Activated naive CD4-positive, alpha-beta T cell treated with anti-CD3 and anti-CD28 coated beads, Interleukin-2, amount 10 ng/mL, durations not matched to agents 7 days and 5 days (primary cell): ENCODE data around the gene LTC4S.

Experiments used
- CTCF ChIA-PET: fragments of 350-600 bp; sonication (Branson Sonifier 250); formaldehyde crosslinking; loops from one replicate; lab custom pipeline; 2021; ENCODE audit warnings: antibody characterized with exemption; lab: Charles Lee
- DNase-seq: peaks from one replicate; pipeline ENCODE4 v3.0.0-alpha.2; 2020
- H3K27ac Mint-ChIP-seq: one replicate; pipeline ENCODE4 v1.8.0; 2021; ENCODE audit warnings: mild to moderate bottlenecking, moderate library complexity, mixed read lengths
- H3K27me3 Mint-ChIP-seq: one replicate; pipeline ENCODE4 v1.8.0; 2021; ENCODE audit warnings: mild to moderate bottlenecking, mixed read lengths
- H3K36me3 Mint-ChIP-seq: one replicate; pipeline ENCODE4 v1.8.0; 2021; ENCODE audit warnings: mixed read lengths
- H3K4me1 Mint-ChIP-seq: one replicate; pipeline ENCODE4 v1.8.0; 2021; ENCODE audit warnings: mixed read lengths
- H3K4me3 Mint-ChIP-seq: one replicate; pipeline ENCODE4 v1.8.0; 2021; ENCODE audit warnings: mild to moderate bottlenecking, moderate library complexity, mixed read lengths
- H3K9me3 Mint-ChIP-seq: one replicate; pipeline ENCODE4 v1.8.0; 2021; ENCODE audit warnings: mixed read lengths

Gene LTC4S

DNA sequence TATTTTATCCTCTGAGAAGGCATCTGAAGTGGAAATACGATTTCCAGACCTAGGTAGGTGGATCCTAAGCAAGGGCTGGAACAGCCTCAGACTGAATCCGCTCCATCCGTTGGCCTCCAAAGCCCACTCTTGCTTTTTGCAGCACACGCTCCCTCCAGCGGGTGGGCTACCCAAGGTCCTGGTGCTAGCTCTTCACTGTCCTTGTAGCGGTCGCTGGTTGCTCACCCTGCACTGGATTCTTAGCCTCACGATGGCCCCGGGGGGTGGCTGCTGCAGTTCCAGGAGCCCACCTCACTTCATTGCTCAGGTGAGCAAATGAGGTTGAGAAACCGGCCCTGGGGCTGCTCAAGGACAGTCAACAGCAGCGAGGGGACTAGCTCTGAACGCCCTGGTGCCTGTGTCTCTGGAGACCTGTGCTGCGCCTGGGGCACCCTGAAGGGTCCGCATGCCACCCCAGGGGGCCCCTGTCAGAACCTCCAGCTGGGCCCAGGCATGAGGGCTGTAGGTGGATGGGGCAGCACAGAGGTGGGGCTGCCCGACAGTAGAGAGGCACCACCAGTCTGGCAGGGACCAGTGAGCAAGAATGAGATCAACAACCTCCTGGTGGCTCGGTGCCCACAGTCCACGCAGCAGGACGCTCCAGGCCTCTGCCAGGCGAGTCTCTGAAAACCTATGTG, 8.6 kb downstream of the LTC4S start:
- Mint-ChIP-seq H3K4me3 (no peak overlapping the region), H3K36me3 (peaks cover 14% of the 10 kb centered on the region), H3K9me3 (no peaks in the 10 kb centered on the region), H3K27ac (no peak overlapping the region), H3K27me3 (peaks cover 4% of the 10 kb centered on the region), H3K4me1 (peaks cover 28% of the 10 kb centered on the region)
- CTCF ChIA-PET, result interaction anchor here (0.7 to 3.6 kb wide), 17 partner anchors 9 to 288 kb away, joined by 3 to 36 read pairs (median 5); partner anchors contain the start of genes SQSTM1 and TBC1D9B
- no peak for DNase-seq

DNA sequence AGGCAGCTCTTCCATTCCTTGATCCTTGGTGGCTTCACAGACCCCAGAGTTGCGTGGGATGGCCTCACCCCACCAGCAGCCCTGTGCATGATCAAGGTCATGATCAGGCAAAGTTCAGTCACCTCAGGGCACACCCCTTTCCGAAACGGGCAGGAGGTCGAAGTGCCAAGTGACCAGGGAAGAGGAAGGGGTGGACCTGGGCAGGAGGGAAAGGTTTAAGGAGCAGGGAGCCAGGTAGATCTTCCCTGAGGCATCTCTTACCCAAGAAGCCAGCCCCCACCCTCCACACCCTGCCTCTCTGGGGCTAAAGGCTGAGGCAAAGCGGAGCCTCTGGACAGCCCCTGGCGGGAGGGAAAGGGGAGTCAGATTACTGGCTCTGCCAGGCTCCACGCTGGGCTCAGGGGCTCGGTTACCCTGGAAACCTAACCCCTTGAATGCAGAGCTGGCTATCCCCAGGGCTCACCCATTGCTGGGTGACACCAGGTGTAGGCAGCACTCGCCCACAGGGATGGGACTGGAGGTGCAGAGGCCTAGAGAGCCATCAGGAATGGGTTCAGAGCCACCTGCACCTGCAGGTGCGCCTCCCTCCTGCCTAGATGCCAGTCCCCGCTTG, 9.3 kb downstream of the LTC4S start:
- H3K9me3 Mint-ChIP-seq, result no peaks in the 10 kb centered on the region
- peaks cover 4% of the 10 kb centered on the region for H3K27me3 Mint-ChIP-seq
- no peak overlapping the region for H3K4me3 Mint-ChIP-seq
- CTCF ChIA-PET, result interaction anchor here (1.2 to 3.6 kb wide), 9 partner anchors 8 to 288 kb away, joined by 4 to 36 read pairs (median 12); partner anchors contain the start of genes SQSTM1 and TBC1D9B
- DNase-seq, result no peak
- no peak overlapping the region for H3K27ac Mint-ChIP-seq
- peaks cover 29% of the 10 kb centered on the region for H3K4me1 Mint-ChIP-seq
- peaks cover 11% of the 10 kb centered on the region for H3K36me3 Mint-ChIP-seq

DNA sequence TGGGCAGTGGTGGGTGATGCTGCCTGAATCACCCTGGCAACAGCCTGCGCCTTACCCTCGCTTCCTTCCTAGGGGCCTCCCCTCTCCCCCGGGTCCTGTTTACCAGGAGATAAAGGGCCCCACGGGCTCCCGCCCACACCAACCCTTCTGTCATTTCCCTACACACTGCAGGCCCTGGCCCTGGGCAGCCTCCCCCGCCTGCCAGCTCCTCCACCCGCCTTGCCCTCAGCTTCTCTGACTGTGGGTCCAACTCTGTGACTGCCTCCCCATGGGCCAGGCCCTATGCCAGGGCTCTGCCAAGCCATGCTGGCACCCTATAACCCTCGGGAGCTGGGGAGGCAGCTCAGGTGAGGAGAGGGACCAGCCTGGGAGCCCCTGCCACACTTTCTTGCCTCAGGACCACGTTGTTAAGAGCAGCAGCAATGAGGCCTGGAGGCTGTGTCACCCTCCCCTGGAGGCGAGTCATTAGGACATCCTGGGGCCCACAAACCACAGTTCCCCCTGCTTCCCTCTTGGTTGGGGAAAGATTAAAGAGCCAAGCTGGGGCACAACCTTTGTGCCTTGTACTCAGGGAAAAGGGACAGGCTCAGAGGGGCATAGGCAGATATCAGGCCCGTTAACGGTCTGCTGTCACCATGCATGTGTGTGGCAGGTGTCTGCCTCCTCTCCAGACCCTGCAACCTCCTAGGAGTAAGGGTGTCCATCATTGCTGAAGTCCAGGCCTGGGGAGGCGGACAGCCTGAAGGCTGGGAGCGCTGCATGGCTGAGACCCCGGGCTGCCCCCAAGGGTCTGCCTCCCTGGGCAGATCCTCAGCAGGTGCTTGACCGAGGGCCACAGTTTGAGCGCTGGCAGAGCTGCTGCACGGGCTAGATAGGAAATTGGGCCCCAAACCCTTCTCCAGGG, 10.1 kb downstream of the LTC4S start:
- peak; percentile 43 for DNase-seq

DNA sequence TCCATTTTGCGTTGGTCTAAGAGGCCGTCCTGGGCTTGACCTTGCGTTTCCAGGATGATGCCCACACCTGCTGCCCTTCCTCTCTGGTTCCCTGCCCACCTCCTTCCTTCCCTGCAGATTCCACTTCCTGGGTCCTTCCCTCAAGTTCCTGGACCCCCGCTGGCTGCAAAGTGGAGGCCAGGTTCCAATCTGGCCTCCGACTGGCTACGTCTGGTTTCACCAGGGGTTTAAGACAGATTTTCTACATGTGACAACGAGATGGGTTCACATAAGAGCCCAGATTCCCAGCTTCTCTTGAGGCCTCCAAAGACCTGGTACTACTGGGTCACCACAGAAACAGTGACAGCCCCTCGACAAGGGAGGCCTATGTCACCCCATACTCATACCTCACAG, 10.8 kb downstream of the LTC4S start:
- Mint-ChIP-seq H3K27ac (peak overlapping the region; percentile 89), H3K36me3 (peaks cover 7% of the 10 kb centered on the region), H3K4me3 (peak overlapping the region; percentile 85), H3K9me3 (no peaks in the 10 kb centered on the region), H3K27me3 (peaks cover 4% of the 10 kb centered on the region), H3K4me1 (peaks cover 31% of the 10 kb centered on the region)
- DNase-seq, result no peak
- CTCF ChIA-PET, result interaction anchor here (0.6 to 3.6 kb wide), 3 partner anchors 16 to 205 kb away, joined by 3 to 12 read pairs (median 12); partner anchors contain the start of gene SQSTM1

More for the DNA sequence above, 10.1 kb downstream of the LTC4S start:
- H3K4me1 Mint-ChIP-seq, result peaks cover 31% of the 10 kb centered on the region
- CTCF ChIA-PET, result interaction anchor here (0.6 to 3.6 kb wide), 5 partner anchors 16 to 287 kb away, joined by 3 to 16 read pairs (median 12); partner anchors contain the start of gene SQSTM1
- H3K27ac Mint-ChIP-seq, result peak overlapping the region; percentile 44
- H3K4me3 Mint-ChIP-seq, result peak overlapping the region; percentile 85
- H3K36me3 Mint-ChIP-seq, result peaks cover 11% of the 10 kb centered on the region
- no peaks in the 10 kb centered on the region for H3K9me3 Mint-ChIP-seq
- peaks cover 4% of the 10 kb centered on the region for H3K27me3 Mint-ChIP-seq

DNA sequence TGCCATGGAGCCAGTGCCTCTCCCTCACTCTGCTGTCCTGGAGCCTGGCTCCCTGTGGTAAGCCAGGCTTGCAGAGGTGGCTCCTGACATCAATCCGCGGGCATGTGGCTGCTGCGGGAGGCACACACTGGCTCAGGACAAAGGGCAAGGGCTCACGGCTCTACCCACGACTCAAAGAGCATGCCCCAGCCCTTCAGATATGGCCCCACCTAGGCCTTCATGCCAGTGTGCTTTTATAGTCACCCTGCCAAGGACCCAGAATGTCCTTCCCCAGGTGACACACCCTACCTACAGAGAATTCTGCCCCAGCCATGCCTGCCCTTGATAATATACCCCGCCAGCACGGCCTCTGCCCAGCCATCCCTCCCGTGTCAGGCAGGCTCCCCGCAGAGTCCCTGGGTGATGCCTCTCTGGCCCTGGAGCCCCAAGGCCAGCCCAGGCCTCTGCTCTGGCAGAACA, 11.3 kb downstream of the LTC4S start:
- no peaks in the 10 kb centered on the region for H3K9me3 Mint-ChIP-seq
- peaks cover 4% of the 10 kb centered on the region for H3K36me3 Mint-ChIP-seq
- CTCF ChIA-PET, result interaction anchor here (1.4 kb wide), 1 partner anchor 9 kb away, joined by 4 read pairs; no protein-coding TSS in a partner anchor
- peaks cover 4% of the 10 kb centered on the region for H3K27me3 Mint-ChIP-seq
- peaks cover 31% of the 10 kb centered on the region for H3K4me1 Mint-ChIP-seq
- H3K4me3 Mint-ChIP-seq, result peak overlapping the region; percentile 85
- no peak for DNase-seq
- peak overlapping the region; percentile 89 for H3K27ac Mint-ChIP-seq

DNA sequence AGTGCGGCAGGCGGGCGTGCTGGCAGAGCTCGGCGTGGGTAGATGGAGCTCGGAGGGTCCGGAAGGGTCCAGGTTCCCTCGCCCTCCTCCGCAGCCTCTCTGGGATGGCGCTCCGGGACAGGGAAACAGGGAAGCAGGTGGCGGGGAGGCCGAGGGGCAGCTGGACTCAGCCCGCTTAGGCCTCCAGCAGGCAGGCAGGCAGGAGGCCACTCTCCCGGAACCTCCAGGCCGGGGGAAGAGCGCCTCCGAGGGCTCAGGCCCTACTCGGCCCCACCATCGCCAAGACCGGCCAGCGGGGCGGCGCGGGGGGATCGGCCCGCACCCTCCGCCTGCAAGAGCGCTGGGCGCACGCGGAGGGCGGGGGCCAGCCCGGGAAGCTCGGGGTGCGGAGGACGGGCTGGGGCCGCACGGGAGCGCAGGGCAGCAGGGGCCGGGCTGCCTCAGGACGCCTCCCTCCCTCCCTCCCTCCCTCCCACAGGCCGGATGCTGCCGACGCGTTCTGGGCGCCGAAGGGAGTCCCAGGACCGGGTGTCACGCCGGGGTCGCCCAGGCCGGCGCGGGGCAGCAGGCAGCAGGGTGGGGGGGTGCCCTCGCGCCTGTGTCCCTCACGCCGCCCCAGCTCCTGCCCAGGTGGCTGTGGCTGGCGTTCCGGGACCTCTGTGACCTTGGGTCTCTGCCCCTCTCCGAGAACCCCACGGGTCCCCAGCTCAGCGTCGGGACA, 11.9 kb downstream of the LTC4S start:
- Mint-ChIP-seq H3K27me3 (peaks cover 4% of the 10 kb centered on the region), H3K36me3 (peaks cover 6% of the 10 kb centered on the region), H3K4me3 (peak overlapping the region; percentile 85), H3K27ac (peak overlapping the region; percentile 89), H3K4me1 (peaks cover 31% of the 10 kb centered on the region), H3K9me3 (no peaks in the 10 kb centered on the region)
- CTCF ChIA-PET, result interaction anchor here (1.4 kb wide), 1 partner anchor 9 kb away, joined by 4 read pairs; no protein-coding TSS in a partner anchor
- peak; percentile 69 for DNase-seq

DNA sequence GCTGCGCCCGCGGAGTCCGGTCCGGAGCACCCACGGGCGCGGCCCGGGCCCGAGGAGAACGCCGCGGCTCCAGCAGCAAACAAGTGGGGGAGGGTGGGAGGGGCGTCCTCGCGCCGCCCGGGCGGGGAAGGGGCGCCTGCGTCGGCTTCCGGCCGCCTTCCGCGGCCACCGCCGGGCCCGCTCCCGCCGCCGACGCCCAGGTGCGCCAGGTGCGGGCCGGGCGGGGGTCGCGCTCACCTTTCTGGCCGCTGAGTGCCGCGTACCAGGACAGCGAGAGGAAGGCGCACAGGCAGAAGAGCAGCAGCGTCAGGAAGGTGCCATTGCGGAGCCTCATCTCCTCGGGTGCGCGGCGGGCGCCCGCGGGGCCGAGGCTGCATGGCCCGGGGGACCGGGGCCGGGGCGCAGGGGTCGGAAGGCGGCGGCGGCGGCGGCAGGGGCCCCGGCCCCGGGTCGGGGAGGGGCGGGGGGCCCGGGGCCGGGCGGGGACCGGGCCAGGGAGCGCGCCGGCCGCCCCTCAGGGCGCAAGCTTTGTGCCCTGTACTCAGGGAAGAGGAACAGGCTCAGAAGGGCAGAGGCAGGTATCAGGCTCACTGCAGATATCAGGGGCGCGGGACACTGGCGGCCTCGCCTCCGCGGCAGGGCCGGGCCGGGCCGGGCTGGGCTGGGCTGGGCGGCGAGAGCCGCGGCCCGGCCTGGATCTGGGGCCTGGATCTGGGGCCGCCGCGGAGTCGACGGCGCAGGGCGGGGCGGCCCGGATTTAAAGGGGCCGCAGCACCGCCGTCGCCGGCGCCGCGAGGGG, 12.7 kb downstream of the LTC4S start, which contains the start of gene MGAT4B:
Gene MGAT4B, minus strand, starts transcription at position 617 of the 799 bp plus-strand sequence. Its CDS starts 283 bp downstream, at position 334.
- Mint-ChIP-seq H3K4me3 (peak within 1 kb of the TSS; percentile 74), H3K27ac (peak within 1 kb of the TSS; percentile 75), H3K36me3 (peaks cover 6% of the 10 kb centered on the region), H3K4me1 (peaks cover 31% of the 10 kb centered on the region), H3K9me3 (no peaks in the 10 kb centered on the region), H3K27me3 (peaks cover 4% of the 10 kb centered on the region)
- peak; percentile 76 for DNase-seq
- CTCF ChIA-PET, result interaction anchor here (1.4 kb wide), 1 partner anchor 10 kb away, joined by 4 read pairs; no protein-coding TSS in a partner anchor

DNA sequence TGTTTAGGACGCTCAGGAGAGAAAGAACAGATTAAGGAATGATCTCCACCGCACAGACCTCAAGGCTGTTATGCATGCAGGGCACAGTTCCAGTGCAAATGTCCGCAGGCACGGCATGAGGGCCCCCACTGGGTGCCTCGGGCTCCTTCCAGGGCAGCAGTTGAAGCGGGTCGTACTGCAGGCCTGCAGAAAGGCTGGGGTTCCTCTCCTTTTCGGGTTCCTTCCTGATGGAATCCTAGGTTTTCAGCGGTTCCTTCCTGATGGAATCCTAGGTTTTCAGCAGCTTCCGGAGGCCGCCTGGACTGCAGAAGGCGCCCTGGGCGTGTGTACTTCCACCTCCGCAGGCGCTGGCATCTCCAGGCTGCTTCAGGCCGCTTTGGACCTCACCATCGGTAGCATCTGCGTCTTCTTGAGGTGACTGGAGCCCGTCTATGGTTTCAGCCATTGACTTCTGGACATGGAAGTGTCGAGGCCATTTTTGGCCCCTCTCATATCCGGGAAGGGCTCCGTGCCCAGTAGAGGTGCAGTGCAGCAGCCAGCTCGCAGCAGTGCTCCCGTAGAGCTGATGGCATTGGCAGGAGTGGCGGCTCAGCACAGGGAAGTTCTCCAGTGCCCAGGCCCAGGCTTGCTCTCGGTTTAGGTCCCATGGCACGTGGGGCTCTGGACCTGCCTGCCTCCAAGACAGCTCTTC, 18.5 kb downstream of the LTC4S start:
- no peaks in the 10 kb centered on the region for H3K9me3 Mint-ChIP-seq
- peaks cover 18% of the 10 kb centered on the region for H3K36me3 Mint-ChIP-seq
- DNase-seq, result no peak
- H3K27ac Mint-ChIP-seq, result no peak overlapping the region
- no peak overlapping the region for H3K4me3 Mint-ChIP-seq
- peaks cover 5% of the 10 kb centered on the region for H3K27me3 Mint-ChIP-seq
- peaks cover 9% of the 10 kb centered on the region for H3K4me1 Mint-ChIP-seq
- CTCF ChIA-PET, result no interaction called here

DNA sequence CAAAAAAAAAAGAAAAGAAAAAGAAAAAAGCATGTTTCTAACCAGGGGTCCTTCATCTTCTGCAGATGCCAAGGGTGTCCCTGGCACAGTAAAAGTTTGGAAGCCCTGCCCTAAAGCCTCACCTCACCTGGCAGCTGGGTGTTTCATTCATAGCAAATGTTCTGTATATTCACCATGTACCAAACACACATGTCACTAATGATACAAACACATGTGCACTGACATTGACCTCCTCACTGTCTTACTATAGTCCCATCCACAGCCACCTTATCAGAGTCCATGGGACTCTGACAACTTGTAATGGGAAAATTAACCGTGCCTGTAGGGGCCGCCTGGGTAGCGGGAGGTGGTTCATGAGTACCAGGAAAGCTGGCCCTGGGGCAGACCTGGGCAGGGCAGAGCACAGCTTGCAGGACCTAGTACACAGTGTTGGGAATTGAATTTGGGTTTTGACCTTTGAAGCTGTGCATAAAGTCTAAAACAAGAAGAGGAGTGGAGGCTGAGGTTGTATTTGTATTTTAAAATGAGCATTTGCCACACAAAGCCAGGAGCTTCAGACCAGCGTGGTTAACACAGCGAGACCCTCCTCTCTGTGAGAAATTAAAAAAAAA, 19.3 kb downstream of the LTC4S start:
- H3K36me3 Mint-ChIP-seq, result peaks cover 18% of the 10 kb centered on the region
- no peaks in the 10 kb centered on the region for H3K9me3 Mint-ChIP-seq
- H3K4me1 Mint-ChIP-seq, result peaks cover 14% of the 10 kb centered on the region
- CTCF ChIA-PET, result no interaction called here
- H3K27me3 Mint-ChIP-seq, result peaks cover 10% of the 10 kb centered on the region
- DNase-seq, result no peak
- H3K27ac Mint-ChIP-seq, result no peak overlapping the region
- H3K4me3 Mint-ChIP-seq, result no peak overlapping the region

DNA sequence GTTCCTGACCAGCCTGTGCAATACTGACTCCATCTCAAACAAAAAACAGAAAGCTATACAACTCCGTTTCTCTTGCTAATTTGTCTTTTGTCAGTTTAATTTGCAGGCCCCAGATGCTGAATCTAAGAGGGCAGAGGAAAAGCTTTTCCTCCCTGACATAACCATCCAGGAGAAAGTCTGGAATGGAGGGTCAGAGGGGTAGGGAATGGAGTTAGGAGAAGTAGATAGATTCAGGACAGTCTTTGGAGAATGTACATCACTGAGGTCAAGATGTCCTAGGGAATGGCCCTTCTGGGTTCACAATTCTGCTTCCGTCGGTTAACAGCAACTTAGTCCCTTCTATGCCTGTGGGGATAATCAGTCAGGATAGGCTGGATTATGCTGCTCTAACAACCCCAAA, 20.3 kb downstream of the LTC4S start:
- Mint-ChIP-seq H3K9me3 (no peaks in the 10 kb centered on the region), H3K36me3 (peaks cover 19% of the 10 kb centered on the region), H3K4me1 (peaks cover 20% of the 10 kb centered on the region), H3K27me3 (peaks cover 18% of the 10 kb centered on the region), H3K4me3 (no peak overlapping the region), H3K27ac (no peak overlapping the region)
- no peak for DNase-seq
- CTCF ChIA-PET, result no interaction called here

DNA sequence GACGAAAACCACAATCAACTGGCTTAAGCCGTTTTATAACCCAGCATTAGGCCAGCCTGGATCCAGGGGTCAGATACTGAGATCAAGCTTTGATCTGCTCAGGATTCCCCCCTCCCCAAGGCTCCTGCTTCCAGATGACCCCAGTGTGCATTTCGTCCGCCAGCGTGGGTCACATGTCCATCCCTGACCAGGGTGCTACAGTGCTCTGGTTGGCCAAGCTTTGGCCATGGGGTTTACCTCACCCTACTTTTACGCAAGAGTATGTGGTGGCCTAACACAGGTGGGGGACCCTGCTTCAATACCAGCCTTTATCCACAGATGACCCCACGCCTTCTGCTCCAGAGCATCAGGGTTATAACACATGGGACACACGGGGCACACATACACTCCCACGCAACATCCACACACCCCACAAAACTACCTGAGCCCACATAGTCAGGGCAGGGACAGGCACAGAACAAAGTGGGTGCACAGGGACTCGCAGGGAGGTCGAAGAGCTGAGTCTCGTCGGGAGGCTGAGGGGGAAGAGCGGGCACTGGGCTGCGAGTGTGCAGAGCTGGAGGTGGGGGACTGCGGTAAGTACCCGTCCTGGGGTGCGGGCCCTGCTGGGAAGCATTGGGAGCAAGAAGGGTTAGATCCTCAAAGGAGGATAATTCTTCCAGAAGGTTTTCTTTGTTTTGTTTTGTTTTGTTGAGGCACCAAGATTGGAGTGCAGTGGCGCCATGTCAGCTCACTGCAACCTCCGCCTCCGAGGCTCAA, 21.9 kb downstream of the LTC4S start:
- H3K27ac Mint-ChIP-seq, result no peak overlapping the region
- H3K4me1 Mint-ChIP-seq, result peaks cover 32% of the 10 kb centered on the region
- no peaks in the 10 kb centered on the region for H3K9me3 Mint-ChIP-seq
- H3K36me3 Mint-ChIP-seq, result peaks cover 16% of the 10 kb centered on the region
- H3K27me3 Mint-ChIP-seq, result peaks cover 18% of the 10 kb centered on the region
- no peak overlapping the region for H3K4me3 Mint-ChIP-seq
- DNase-seq, result no peak
- CTCF ChIA-PET, result no interaction called here
